HEK293 (cell line): Measurements from ENCODE around the gene SIGLEC6.

Experiments
- CTCF ChIA-PET: fragments of 350-600 bp; formaldehyde crosslinking; extraction: SDS; loops from one replicate; lab custom pipeline; 2021; ENCODE audit warnings: antibody characterized with exemption; lab: Yijun Ruan, JAX
- POLR2A ChIA-PET: fragments of 300-600 bp; formaldehyde crosslinking; extraction: SDS; loops from one replicate; lab custom pipeline; 2020; ENCODE audit warnings: antibody characterized with exemption, inconsistent platforms; lab: Yijun Ruan, JAX
- H3K27ac ChIP-seq: fragments of 200-500 bp; sonication (Bioruptor generic); 2 replicates; pipeline ENCODE4 v1.5.1; 2014; ENCODE audit warnings: low read depth, low read length, control low read depth, inconsistent platforms; ENCODE audit errors: extremely low read depth
- H3K36me3 ChIP-seq, 2 experiments: fragments of 200-500 bp in 1 of 2; sonication (Bioruptor generic) in 1 of 2; 1 replicate in 1 of 2; 2 replicates in 1 of 2; pipeline ENCODE4 v1.5.1; 2014 to 2017; ENCODE audit warnings: inconsistent platforms in 2 of 2, low read length in 2 of 2; ENCODE audit not compliant: control insufficient read depth in 2 of 2, insufficient read depth in 1 of 2
- H3K4me1 ChIP-seq: fragments of 200-500 bp; sonication (Bioruptor generic); 2 replicates; pipeline ENCODE4 v1.5.1; 2014; ENCODE audit warnings: mild to moderate bottlenecking, low read length, inconsistent platforms; ENCODE audit not compliant: control insufficient read depth, insufficient read depth
- H3K4me3 ChIP-seq: 2 replicates; pipeline ENCODE4 v1.5.1; 2011; ENCODE audit warnings: low read depth, mild to moderate bottlenecking, control low read depth, low read length, moderate library complexity
- H3K9me3 ChIP-seq: fragments of 200-500 bp; sonication (Bioruptor generic); 2 replicates; pipeline ENCODE4 v1.5.1; 2014; ENCODE audit warnings: low read depth, low read length, inconsistent platforms; ENCODE audit not compliant: control insufficient read depth, insufficient read depth
- GFI1B ChIP-seq: fragments of 450-650 bp; formaldehyde crosslinking; IDR thresholded peaks from 2 replicates; pipeline ENCODE4 v1.5.1; 2016; ENCODE audit warnings: missing biosample characterization, missing genetic modification characterization
- OVOL3 ChIP-seq: fragments of 450-650 bp; formaldehyde crosslinking; IDR thresholded peaks from 2 replicates; pipeline ENCODE4 v1.5.1; 2016; ENCODE audit warnings: missing biosample characterization, missing genetic modification characterization
- SCRT1 ChIP-seq: fragments of 450-650 bp; formaldehyde crosslinking; IDR thresholded peaks from 2 replicates; pipeline ENCODE4 v1.5.1; 2016; ENCODE audit warnings: missing biosample characterization, missing genetic modification characterization, borderline replicate concordance
- ZBTB1 ChIP-seq: fragments of 450-650 bp; formaldehyde crosslinking; IDR thresholded peaks from 2 replicates; pipeline ENCODE4 v1.5.1; 2016; ENCODE audit warnings: missing biosample characterization, missing genetic modification characterization
- ZBTB20 ChIP-seq: fragments of 450-650 bp; formaldehyde crosslinking; IDR thresholded peaks from 2 replicates; pipeline ENCODE4 v1.5.1; 2016; ENCODE audit warnings: missing biosample characterization, missing genetic modification characterization
- ZBTB8A ChIP-seq: fragments of 450-650 bp; formaldehyde crosslinking; IDR thresholded peaks from 2 replicates; pipeline ENCODE4 v1.5.1; 2016; ENCODE audit warnings: missing biosample characterization, missing genetic modification characterization
- ZNF157 ChIP-seq: fragments of 450-650 bp; formaldehyde crosslinking; IDR thresholded peaks from 2 replicates; pipeline ENCODE4 v1.5.1; 2016; ENCODE audit warnings: missing biosample characterization, missing genetic modification characterization
- ZNF223 ChIP-seq: fragments of 450-650 bp; formaldehyde crosslinking; IDR thresholded peaks from 2 replicates; pipeline ENCODE4 v1.5.1; 2016; ENCODE audit warnings: missing biosample characterization, missing genetic modification characterization
- ZNF274 ChIP-seq, 2 experiments: fragments of 200-500 bp in 1 of 2; fragments of 450-650 bp in 1 of 2; sonication (Bioruptor generic) in 1 of 2; formaldehyde crosslinking in 1 of 2; IDR thresholded peaks; 2 replicates each; pipeline versions ENCODE4 v1.5.1 to v1.6.1; 2014 to 2016; ENCODE audit warnings: borderline replicate concordance in 1 of 2, inconsistent platforms in 1 of 2, low read length in 1 of 2, missing biosample characterization in 1 of 2, missing genetic modification characterization in 1 of 2
- ZNF324 ChIP-seq: fragments of 450-650 bp; formaldehyde crosslinking; IDR thresholded peaks from 2 replicates; pipeline ENCODE4 v1.5.1; 2016; ENCODE audit warnings: missing biosample characterization, missing genetic modification characterization
- ZNF473 ChIP-seq: fragments of 450-650 bp; formaldehyde crosslinking; IDR thresholded peaks from 2 replicates; pipeline ENCODE4 v1.5.1; 2017; ENCODE audit warnings: missing biosample characterization, missing genetic modification characterization
- ZNF514 ChIP-seq: fragments of 450-650 bp; formaldehyde crosslinking; IDR thresholded peaks from 2 replicates; pipeline ENCODE4 v1.5.1; 2016; ENCODE audit warnings: missing biosample characterization, missing genetic modification characterization
- ZNF654 ChIP-seq: fragments of 450-650 bp; formaldehyde crosslinking; IDR thresholded peaks from 2 replicates; pipeline ENCODE4 v1.5.1; 2016; ENCODE audit warnings: low read depth, missing biosample characterization, missing genetic modification characterization
- ZNF677 ChIP-seq: fragments of 450-650 bp; IDR thresholded peaks from 2 replicates; pipeline ENCODE4 v1.5.0; 2018; ENCODE audit warnings: missing biosample characterization, mild to moderate bottlenecking, missing genetic modification characterization, moderate library complexity
- ZNF777 ChIP-seq: fragments of 450-650 bp; formaldehyde crosslinking; IDR thresholded peaks from 2 replicates; pipeline ENCODE4 v1.5.1; 2017; ENCODE audit warnings: missing biosample characterization, missing genetic modification characterization, borderline replicate concordance
- TF ChIP-seq, protein P1 (sequence below): fragments of 450-650 bp; formaldehyde crosslinking; IDR thresholded peaks from 2 replicates; pipeline ENCODE4 v1.5.1; 2016; ENCODE audit warnings: missing biosample characterization, missing genetic modification characterization
- TF ChIP-seq, protein P2 (sequence below): fragments of 450-650 bp; formaldehyde crosslinking; IDR thresholded peaks from 2 replicates; pipeline ENCODE4 v1.5.1; 2016; ENCODE audit warnings: missing biosample characterization, missing genetic modification characterization
- TF ChIP-seq, protein P3 (sequence below): fragments of 450-650 bp; formaldehyde crosslinking; IDR thresholded peaks from 2 replicates; pipeline ENCODE4; 2016; ENCODE audit warnings: missing biosample characterization, missing genetic modification characterization
- TF ChIP-seq, protein P4 (sequence below): fragments of 450-650 bp; formaldehyde crosslinking; IDR thresholded peaks from 2 replicates; pipeline ENCODE4 v1.5.1; 2017; ENCODE audit warnings: missing biosample characterization, missing genetic modification characterization
- TF ChIP-seq, protein P5 (sequence below): fragments of 450-650 bp; formaldehyde crosslinking; IDR thresholded peaks from 2 replicates; pipeline ENCODE4 v1.5.1; 2016; ENCODE audit warnings: missing biosample characterization, missing genetic modification characterization

Gene SIGLEC6

DNA sequence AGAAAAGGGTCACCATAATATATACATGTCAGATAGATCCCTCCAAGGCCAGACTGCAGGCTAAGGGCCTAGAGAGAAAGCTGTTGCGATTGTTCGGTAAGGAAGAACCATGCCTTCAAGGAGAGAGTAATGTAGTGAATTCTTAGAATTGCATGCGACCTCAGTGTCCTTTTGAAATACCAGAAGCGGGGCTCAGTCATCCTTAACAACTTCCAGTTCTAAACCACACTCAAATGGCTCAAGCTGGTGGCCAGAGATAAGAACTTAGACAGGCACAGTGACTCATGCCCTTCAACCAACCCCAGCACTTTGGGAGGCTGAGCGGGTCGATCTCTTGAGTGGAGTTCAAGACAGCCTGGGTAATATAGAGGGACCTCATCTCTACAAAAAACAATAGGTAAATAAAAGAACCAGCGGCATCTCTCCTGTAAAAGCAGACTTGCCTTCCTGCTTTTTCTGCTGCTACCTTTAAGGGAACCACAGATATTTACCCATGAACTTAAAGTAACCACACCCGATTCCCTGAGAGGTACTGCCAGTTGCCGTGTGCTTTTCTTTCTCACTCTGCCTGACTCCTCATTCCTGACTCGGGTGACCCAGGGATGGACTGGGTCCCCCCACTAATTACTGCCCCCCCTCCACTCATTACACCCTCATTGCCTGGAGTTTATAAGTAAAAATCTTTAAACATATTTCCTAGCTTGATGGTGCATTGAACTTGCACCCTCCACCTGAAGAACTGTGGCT, 15.4 kb upstream of the SIGLEC6 start (continued):
- TF ChIP-seq, protein P1, sequence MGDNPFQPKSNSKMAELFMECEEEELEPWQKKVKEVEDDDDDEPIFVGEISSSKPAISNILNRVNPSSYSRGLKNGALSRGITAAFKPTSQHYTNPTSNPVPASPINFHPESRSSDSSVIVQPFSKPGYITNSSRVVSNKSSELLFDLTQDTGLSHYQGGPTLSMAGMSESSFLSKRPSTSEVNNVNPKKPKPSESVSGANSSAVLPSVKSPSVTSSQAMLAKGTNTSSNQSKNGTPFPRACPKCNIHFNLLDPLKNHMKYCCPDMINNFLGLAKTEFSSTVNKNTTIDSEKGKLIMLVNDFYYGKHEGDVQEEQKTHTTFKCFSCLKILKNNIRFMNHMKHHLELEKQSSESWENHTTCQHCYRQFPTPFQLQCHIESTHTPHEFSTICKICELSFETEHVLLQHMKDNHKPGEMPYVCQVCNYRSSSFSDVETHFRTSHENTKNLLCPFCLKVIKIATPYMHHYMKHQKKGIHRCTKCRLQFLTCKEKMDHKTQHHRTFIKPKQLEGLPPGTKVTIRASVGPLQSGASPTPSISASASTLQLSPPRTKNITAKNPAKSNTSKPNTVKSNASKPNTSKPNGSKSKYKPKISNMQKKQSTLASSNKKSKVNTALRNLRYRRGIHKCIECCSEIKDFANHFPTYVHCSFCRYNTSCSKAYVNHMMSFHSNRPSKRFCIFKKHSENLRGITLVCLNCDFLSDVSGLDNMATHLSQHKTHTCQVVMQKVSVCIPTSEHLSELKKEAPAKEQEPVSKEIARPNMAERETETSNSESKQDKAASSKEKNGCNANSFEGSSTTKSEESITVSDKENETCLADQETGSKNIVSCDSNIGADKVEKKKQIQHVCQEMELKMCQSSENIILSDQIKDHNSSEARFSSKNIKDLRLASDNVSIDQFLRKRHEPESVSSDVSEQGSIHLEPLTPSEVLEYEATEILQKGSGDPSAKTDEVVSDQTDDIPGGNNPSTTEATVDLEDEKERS (tag by site-specific recombination), result no peak
- no peak for TF ChIP-seq ZNF473 (tag by site-specific recombination)
- no peak for TF ChIP-seq OVOL3 (tag by site-specific recombination)
- no peak for TF ChIP-seq ZNF223
- TF ChIP-seq ZBTB8A (tag by site-specific recombination), result no peak
- TF ChIP-seq, protein P2, sequence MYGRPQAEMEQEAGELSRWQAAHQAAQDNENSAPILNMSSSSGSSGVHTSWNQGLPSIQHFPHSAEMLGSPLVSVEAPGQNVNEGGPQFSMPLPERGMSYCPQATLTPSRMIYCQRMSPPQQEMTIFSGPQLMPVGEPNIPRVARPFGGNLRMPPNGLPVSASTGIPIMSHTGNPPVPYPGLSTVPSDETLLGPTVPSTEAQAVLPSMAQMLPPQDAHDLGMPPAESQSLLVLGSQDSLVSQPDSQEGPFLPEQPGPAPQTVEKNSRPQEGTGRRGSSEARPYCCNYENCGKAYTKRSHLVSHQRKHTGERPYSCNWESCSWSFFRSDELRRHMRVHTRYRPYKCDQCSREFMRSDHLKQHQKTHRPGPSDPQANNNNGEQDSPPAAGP (tag by site-specific recombination), result no peak
- TF ChIP-seq, protein P3, sequence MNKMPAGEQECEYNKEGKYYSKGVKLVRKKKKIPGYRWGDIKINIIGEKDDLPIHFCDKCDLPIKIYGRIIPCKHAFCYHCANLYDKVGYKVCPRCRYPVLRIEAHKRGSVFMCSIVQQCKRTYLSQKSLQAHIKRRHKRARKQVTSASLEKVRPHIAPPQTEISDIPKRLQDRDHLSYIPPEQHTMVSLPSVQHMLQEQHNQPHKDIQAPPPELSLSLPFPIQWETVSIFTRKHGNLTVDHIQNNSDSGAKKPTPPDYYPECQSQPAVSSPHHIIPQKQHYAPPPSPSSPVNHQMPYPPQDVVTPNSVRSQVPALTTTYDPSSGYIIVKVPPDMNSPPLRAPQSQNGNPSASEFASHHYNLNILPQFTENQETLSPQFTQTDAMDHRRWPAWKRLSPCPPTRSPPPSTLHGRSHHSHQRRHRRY (tag by site-specific recombination), result no peak
- TF ChIP-seq ZNF654, result no peak

DNA sequence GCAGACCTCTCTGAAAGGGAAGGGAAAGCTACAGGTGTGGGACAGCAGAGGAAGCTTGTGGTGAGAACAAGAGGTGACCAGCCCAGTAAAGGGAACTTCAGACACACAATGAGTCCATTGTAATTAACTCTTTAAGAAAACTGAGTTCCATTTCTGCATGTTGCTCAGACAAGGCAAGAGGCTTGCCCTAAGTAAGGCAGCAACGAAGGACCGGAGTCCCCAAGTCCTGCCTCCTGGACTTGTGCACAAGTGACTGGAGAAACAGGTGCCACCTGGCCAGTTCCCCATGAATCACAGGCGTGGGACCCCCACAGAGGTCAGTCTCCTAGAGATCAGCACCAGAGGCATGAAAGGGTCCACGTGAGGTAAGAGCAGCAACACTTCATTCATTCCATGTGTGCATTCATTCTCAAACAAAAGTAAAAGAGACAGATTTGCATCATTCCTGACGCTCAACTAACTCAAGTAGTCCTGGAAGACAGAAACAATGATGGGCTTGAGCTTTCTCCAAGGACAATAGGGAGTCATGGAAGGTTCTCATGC, 14.7 kb upstream of the SIGLEC6 start:
- Histone ChIP-seq H3K4me3 (no peak overlapping the region), H3K9me3 (no peaks in the 10 kb centered on the region), H3K4me1 (no peaks in the 10 kb centered on the region), H3K36me3 (no peaks in the 10 kb centered on the region), H3K27ac (no peak overlapping the region)
- CTCF ChIA-PET, result interaction anchor here (1.6 to 2.9 kb wide), 2 partner anchors 32 to 111 kb away, joined by 5 to 18 read pairs; no protein-coding TSS in a partner anchor
- POLR2A ChIA-PET, result no interaction called here
- TF ChIP-seq ZNF514 (tag by site-specific recombination), result no peak
- no peak for TF ChIP-seq GFI1B
- no peak for TF ChIP-seq ZNF677
- TF ChIP-seq ZNF157 (tag by site-specific recombination), result no peak
- TF ChIP-seq ZBTB20 (tag by site-specific recombination), result no peak
- no peak for TF ChIP-seq SCRT1 (tag by site-specific recombination)
- no peak for TF ChIP-seq ZNF777 (tag by site-specific recombination)
- TF ChIP-seq ZNF324 (tag by site-specific recombination), result no peak
- TF ChIP-seq ZNF274 (IDR thresholded peaks at IDR 0.05; ENCODE audit: low read length), result no peak
- no peak for TF ChIP-seq ZNF274 (tag by site-specific recombination; IDR thresholded peaks at IDR 0.05; ENCODE audit: borderline replicate concordance)
- TF ChIP-seq, protein P4, sequence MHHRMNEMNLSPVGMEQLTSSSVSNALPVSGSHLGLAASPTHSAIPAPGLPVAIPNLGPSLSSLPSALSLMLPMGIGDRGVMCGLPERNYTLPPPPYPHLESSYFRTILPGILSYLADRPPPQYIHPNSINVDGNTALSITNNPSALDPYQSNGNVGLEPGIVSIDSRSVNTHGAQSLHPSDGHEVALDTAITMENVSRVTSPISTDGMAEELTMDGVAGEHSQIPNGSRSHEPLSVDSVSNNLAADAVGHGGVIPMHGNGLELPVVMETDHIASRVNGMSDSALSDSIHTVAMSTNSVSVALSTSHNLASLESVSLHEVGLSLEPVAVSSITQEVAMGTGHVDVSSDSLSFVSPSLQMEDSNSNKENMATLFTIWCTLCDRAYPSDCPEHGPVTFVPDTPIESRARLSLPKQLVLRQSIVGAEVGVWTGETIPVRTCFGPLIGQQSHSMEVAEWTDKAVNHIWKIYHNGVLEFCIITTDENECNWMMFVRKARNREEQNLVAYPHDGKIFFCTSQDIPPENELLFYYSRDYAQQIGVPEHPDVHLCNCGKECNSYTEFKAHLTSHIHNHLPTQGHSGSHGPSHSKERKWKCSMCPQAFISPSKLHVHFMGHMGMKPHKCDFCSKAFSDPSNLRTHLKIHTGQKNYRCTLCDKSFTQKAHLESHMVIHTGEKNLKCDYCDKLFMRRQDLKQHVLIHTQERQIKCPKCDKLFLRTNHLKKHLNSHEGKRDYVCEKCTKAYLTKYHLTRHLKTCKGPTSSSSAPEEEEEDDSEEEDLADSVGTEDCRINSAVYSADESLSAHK (tag by site-specific recombination), result no peak
- TF ChIP-seq, protein P5, sequence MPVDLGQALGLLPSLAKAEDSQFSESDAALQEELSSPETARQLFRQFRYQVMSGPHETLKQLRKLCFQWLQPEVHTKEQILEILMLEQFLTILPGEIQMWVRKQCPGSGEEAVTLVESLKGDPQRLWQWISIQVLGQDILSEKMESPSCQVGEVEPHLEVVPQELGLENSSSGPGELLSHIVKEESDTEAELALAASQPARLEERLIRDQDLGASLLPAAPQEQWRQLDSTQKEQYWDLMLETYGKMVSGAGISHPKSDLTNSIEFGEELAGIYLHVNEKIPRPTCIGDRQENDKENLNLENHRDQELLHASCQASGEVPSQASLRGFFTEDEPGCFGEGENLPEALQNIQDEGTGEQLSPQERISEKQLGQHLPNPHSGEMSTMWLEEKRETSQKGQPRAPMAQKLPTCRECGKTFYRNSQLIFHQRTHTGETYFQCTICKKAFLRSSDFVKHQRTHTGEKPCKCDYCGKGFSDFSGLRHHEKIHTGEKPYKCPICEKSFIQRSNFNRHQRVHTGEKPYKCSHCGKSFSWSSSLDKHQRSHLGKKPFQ (tag by site-specific recombination), result no peak
- no peak for TF ChIP-seq ZBTB1 (tag by site-specific recombination)
- TF ChIP-seq, protein P3 (tag by site-specific recombination), result no peak
